Measurements from ENCODE around the gene ZNF132. TPM values are rescaled to one million over a fixed set of nuclear protein-coding genes. Genes with fewer than 3 reads are reported as not detected.

ZNF132 gene
- total RNA-seq, 4 donors from 2014 or later: 4.1 to 8.6 (median 6.2) TPM

DNA sequence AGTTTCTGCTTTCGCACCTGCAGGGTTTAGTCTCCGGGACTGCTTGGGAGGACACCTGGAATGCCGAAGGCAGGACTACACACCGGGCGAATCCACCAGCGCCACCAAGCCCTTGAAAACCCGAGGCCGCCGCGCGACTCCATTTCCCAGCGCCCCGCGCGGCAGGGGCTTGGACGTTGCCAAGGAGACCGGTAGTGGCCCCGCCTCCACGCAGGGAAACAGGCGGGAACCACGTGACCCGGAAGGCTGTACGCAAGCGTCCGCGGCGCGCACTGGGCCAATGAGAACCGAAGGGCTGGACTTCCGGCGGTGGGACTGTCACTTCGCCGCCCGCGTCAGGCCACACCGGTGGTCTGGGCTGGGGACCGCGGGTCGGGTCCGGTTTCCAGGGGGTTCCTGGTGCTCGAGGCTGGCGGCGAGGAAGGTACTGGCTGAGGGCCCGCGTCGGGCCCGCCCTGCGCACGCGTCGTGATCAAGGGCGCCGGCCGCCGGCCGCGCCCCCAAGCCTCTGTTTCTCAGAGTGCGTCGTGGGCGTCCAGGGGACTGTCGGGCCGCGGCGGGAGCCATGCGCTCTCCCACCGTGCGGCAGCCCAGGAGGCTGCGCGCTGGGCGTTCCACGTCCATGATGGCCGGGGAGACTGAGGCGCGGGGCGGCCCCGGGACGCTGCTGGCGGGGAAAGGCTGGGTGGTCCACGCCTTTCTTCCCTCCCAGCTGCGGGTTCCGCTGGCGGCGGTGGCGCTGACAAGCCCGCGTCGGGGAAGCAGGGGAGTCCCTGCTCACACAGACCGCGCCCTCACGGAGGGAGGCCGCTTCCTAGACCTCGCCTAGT is 27.0 kb upstream of the ZNF132 start, which contains the start of gene ZNF324:
Gene ZNF324, plus strand, starts transcription at position 321 of the 830 bp plus-strand sequence. CDS start 2,106 bp downstream, outside the sequence.
- peaks cover 0 to 25% (median 3%) of the 10 kb centered on the region in 3 donors for H3K4me1 ChIP-seq
- no peaks in the 10 kb centered on the region for H3K27me3 ChIP-seq
- ATAC-seq: peak; percentile 99
- no peak for TF ChIP-seq CTCF (IDR thresholded peaks at IDR 0.05)
- TF ChIP-seq POLR2A (IDR thresholded peaks at IDR 0.05): peak; percentile 59 to 63
- TF ChIP-seq EP300 (IDR thresholded peaks at IDR 0.05): no peak
- TF ChIP-seq POLR2AphosphoS5 (IDR thresholded peaks at IDR 0.05): peak; percentile 55
- peaks cover 0 to 27% of the 10 kb centered on the region in 2 donors for H3K36me3 ChIP-seq
- no peaks in the 10 kb centered on the region for H3K9me3 ChIP-seq
- peak within 1 kb of the TSS; percentile 56 to 88 (median 84) for H3K27ac ChIP-seq
- H3K4me3 ChIP-seq: peak within 1 kb of the TSS; percentile 68 to 90
- 0 to 6% methylated on average over 1 to 10 of the region's 92 CpGs for WGBS, 2 donors (ENCODE audit: low coverage in 1 of 2)

- TF ChIP-seq EP300 (IDR thresholded peaks at IDR 0.05) (no peak), POLR2A (IDR thresholded peaks at IDR 0.05) (no peak), CTCF (IDR thresholded peaks at IDR 0.05) (no peak), POLR2AphosphoS5 (IDR thresholded peaks at IDR 0.05) (no peak)
- peaks cover 0 to 21% of the 10 kb centered on the region in 2 donors for H3K36me3 ChIP-seq
- H3K27me3 ChIP-seq: no peaks in the 10 kb centered on the region
- H3K4me3 ChIP-seq: peak overlapping the region; percentile 12 to 68
- peaks cover 0 to 25% (median 3%) of the 10 kb centered on the region in 3 donors for H3K4me1 ChIP-seq
- ATAC-seq: peak; percentile 35
- WGBS, 2 donors (ENCODE audit: low coverage in 1 of 2): 23 to 32% methylated on average over 14 to 19 of the region's 20 CpGs
- H3K9me3 ChIP-seq: no peaks in the 10 kb centered on the region
- H3K27ac ChIP-seq: peak overlapping the region in 1 of 4 donors; percentile 88
These were observed 26.3 kb upstream of the ZNF132 start for GRCh38 chr19:58466089-58466759.

DNA sequence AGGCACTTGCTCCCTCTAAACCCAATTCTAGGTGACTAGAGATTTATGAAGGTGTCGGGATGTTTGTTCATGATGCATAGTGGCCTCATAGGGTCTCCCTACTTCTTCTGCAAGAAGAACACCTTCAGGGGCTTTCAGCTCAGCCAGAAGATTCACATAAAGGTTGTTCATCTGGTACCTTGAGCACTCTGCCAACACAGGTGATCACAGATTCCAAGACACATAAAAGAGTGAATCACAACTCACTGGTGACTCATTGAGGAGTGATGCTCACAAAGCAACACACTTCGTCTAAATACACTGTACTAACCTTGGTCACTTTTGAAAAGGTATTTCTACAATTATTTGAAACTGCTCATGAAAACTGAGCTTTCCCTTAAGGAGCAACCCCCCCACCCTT is 20.1 kb upstream of the ZNF132 start:
- 87 to 100% methylated on average over 1 to 2 of the region's 2 CpGs for WGBS, 2 donors (ENCODE audit: low coverage in 1 of 2)
- no peak for TF ChIP-seq CTCF (IDR thresholded peaks at IDR 0.05)
- no peak for TF ChIP-seq EP300 (IDR thresholded peaks at IDR 0.05)
- no peak for TF ChIP-seq POLR2AphosphoS5 (IDR thresholded peaks at IDR 0.05)
- TF ChIP-seq POLR2A (IDR thresholded peaks at IDR 0.05): no peak

DNA sequence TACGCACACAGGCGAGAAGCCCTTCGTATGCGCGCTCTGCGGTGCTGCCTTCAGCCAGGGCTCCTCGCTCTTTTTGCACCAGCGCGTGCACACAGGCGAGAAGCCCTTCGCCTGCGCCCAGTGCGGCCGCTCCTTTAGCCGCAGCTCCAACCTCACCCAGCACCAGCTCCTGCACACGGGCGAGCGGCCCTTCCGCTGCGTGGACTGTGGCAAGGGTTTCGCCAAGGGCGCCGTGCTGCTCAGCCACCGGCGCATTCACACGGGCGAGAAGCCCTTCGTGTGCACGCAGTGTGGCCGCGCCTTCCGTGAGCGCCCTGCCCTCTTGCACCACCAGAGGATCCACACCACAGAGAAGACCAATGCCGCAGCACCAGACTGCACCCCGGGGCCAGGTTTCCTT is 16.2 kb upstream of the ZNF132 start:
- Histone ChIP-seq H3K9me3 (no peaks in the 10 kb centered on the region), H3K27ac (no peak overlapping the region), H3K4me3 (no peak overlapping the region), H3K27me3 (no peaks in the 10 kb centered on the region), H3K36me3 (peaks cover 0 to 54% of the 10 kb centered on the region in 2 donors), H3K4me1 (peaks cover 0 to 15% (median 0%) of the 10 kb centered on the region in 3 donors)
- no peak for ATAC-seq
- TF ChIP-seq EP300 (IDR thresholded peaks at IDR 0.05) (no peak), POLR2A (IDR thresholded peaks at IDR 0.05) (no peak), CTCF (IDR thresholded peaks at IDR 0.05) (no peak), POLR2AphosphoS5 (IDR thresholded peaks at IDR 0.05) (no peak)
- WGBS, 2 donors (ENCODE audit: low coverage in 1 of 2): no CpG with 5 or more reads among the region's 35 CpGs

More for the DNA sequence above, 20.1 kb upstream of the ZNF132 start:
- no peak for ATAC-seq
- Histone ChIP-seq H3K36me3 (peaks cover 0 to 38% of the 10 kb centered on the region in 2 donors), H3K9me3 (no peaks in the 10 kb centered on the region), H3K4me3 (no peak overlapping the region), H3K4me1 (no peaks in the 10 kb centered on the region), H3K27me3 (no peaks in the 10 kb centered on the region), H3K27ac (no peak overlapping the region)

All from gastroesophageal sphincter (tissue), 4 donors.